Vagina (tissue), 2 donors: ENCODE data around the gene TPST2.

ENCODE experiments used
- CTCF ChIP-seq, 3 experiments: fragments of 450-650 bp in 2 of 3; fragments of 200-600 bp in 1 of 3; sonication (generic) in 1 of 3; IDR thresholded peaks; one replicate each; pipeline ENCODE4 v1.5.1; 2017 to 2019; ENCODE audit warnings: antibody characterized with exemption in 3 of 3, mild to moderate bottlenecking in 2 of 3, moderate library complexity in 2 of 3
- POLR2A ChIP-seq, 2 donors: fragments of 450-650 bp; IDR thresholded peaks; one replicate each; pipeline ENCODE4 v1.6.1; 2017; ENCODE audit warnings: antibody characterized with exemption in 2 of 2, mild to moderate bottlenecking in 2 of 2, moderate library complexity in 2 of 2
- POLR2AphosphoS5 ChIP-seq, 2 donors: sonication (generic); formaldehyde crosslinking; IDR thresholded peaks; one replicate each; pipeline ENCODE4 v1.9.0; 2017; ENCODE audit warnings: antibody characterized with exemption in 2 of 2, mild to moderate bottlenecking in 2 of 2, low read depth in 1 of 2; ENCODE audit not compliant: insufficient read depth in 1 of 2

DNA sequence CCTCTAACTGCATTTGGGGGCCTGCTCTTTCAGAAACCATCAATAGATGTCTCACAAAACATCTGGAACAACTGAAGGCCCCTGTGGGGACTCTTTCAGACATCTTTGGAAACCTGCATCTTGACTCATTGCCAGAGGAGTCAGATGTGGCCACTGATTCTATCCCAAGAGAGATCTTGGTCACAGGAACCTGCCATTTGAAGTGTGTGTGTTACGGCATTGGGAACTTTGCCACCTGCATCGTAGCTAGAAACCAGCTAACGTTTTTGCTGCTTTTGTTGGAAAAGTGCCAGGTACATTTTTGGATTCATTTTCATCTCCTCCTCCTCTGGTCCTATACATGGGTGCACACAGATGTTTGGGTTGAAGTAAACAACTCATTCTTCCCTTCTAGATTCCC, 101.9 kb downstream of the TPST2 start:
- no peak for TF ChIP-seq POLR2A (IDR thresholded peaks at IDR 0.05)
- no peak for TF ChIP-seq CTCF (IDR thresholded peaks at IDR 0.05)
- TF ChIP-seq POLR2AphosphoS5 (IDR thresholded peaks at IDR 0.05; ENCODE audit: insufficient read depth in 1 of 2, low read depth in 1 of 2) = no peak
